Nephron progenitor cell (in vitro differentiated cells): ENCODE data around the gene GNG3.
"Not testable (repeated sequence)": the region's sequence is repeated elsewhere in the genome, so short reads cannot be mapped to it uniquely, and the experiment has no call there.

Experiments
- DNase-seq: peaks from one replicate; pipeline ENCODE4 v3.0.0; 2021
- H3K27ac Mint-ChIP-seq: 2 replicates; pipeline ENCODE4 v1.8.0; 2021; ENCODE audit warnings: mild to moderate bottlenecking, moderate library complexity, mixed read lengths
- H3K27me3 Mint-ChIP-seq: 2 replicates; pipeline ENCODE4 v1.8.0; 2021; ENCODE audit warnings: mild to moderate bottlenecking, low read depth, mixed read lengths; ENCODE audit not compliant: poor library complexity
- H3K36me3 Mint-ChIP-seq: 2 replicates; pipeline ENCODE4 v1.8.0; 2021; ENCODE audit warnings: low read depth, mixed read lengths
- H3K4me1 Mint-ChIP-seq: 2 replicates; pipeline ENCODE4 v1.8.0; 2021; ENCODE audit warnings: mixed read lengths
- H3K4me3 Mint-ChIP-seq: 2 replicates; pipeline ENCODE4 v1.8.0; 2021; ENCODE audit warnings: mild to moderate bottlenecking, moderate library complexity, mixed read lengths
- H3K9me3 Mint-ChIP-seq: 2 replicates; pipeline ENCODE4 v1.8.0; 2021; ENCODE audit warnings: mild to moderate bottlenecking, moderate library complexity, mixed read lengths
- CTCF ChIP-seq: fragments of 200-600 bp; sonication (generic); IDR thresholded peaks from 2 replicates; pipeline ENCODE4 v1.5.0; 2021; ENCODE audit warnings: antibody characterized with exemption

GNG3 gene

GRCh38 chr11:62747475-62748160, 40.1 kb downstream of the GNG3 start:
- Mint-ChIP-seq H3K4me3 (no peak overlapping the region), H3K9me3 (peaks cover 7% of the 10 kb centered on the region), H3K36me3 (peaks cover 19% of the 10 kb centered on the region), H3K27ac (no peak overlapping the region), H3K4me1 (peaks cover 21% of the 10 kb centered on the region), H3K27me3 (no peaks in the 10 kb centered on the region)
- TF ChIP-seq CTCF = no peak
- DNase-seq = no peak

GRCh38 chr11:62749931-62750330, 42.5 kb downstream of the GNG3 start:
- DNase-seq, H3K27me3 Mint-ChIP-seq, H3K27ac Mint-ChIP-seq, H3K9me3 Mint-ChIP-seq, H3K4me3 Mint-ChIP-seq: not testable (repeated sequence)
- peaks cover 27% of the 10 kb centered on the region for H3K4me1 Mint-ChIP-seq
- peaks cover 12% of the 10 kb centered on the region for H3K36me3 Mint-ChIP-seq

GRCh38 chr11:62752177-62752785, 44.8 kb downstream of the GNG3 start:
- H3K9me3 Mint-ChIP-seq = no peaks in the 10 kb centered on the region
- H3K4me1 Mint-ChIP-seq = peaks cover 34% of the 10 kb centered on the region
- peaks cover 12% of the 10 kb centered on the region for H3K36me3 Mint-ChIP-seq
- no peak for TF ChIP-seq CTCF
- H3K4me3 Mint-ChIP-seq = peak overlapping the region; percentile 98
- no peak for DNase-seq
- no peak overlapping the region for H3K27ac Mint-ChIP-seq
- H3K27me3 Mint-ChIP-seq = no peaks in the 10 kb centered on the region

GRCh38 chr11:62752994-62753735, 45.7 kb downstream of the GNG3 start:
- H3K4me1 Mint-ChIP-seq = peaks cover 31% of the 10 kb centered on the region
- H3K27me3 Mint-ChIP-seq = no peaks in the 10 kb centered on the region
- DNase-seq = peak; percentile 14
- H3K36me3 Mint-ChIP-seq = peaks cover 12% of the 10 kb centered on the region
- H3K4me3 Mint-ChIP-seq = peak overlapping the region; percentile 98
- H3K27ac Mint-ChIP-seq = peak overlapping the region; percentile 97
- no peaks in the 10 kb centered on the region for H3K9me3 Mint-ChIP-seq
- TF ChIP-seq CTCF = no peak

- DNase-seq = peak; percentile 94
- Mint-ChIP-seq H3K4me3 (peak within 1 kb of the TSS; percentile 98), H3K9me3 (no peaks in the 10 kb centered on the region), H3K27me3 (no peaks in the 10 kb centered on the region), H3K36me3 (peaks cover 9% of the 10 kb centered on the region), H3K27ac (peak within 1 kb of the TSS; percentile 97), H3K4me1 (peaks cover 28% of the 10 kb centered on the region)
- no peak for TF ChIP-seq CTCF
Measured at GRCh38 chr11:62753736-62754603, 46.5 kb downstream of the GNG3 start, which contains the start of gene ZBTB3. Gene ZBTB3 (minus strand): TSS chr11:62754160. CDS start chr11:62753664, 496 bp downstream.
